ENCODE measurements around the gene MBNL2. TPM values are rescaled to one million over a fixed set of nuclear protein-coding genes. Genes with fewer than 3 reads are reported as not detected.
A peak's percentile ranks its signal among the peaks of the same experiment; 100 is the strongest.

MBNL2 gene
- total RNA-seq, 1 donor from 2014 or later: 31.4 TPM

DNA sequence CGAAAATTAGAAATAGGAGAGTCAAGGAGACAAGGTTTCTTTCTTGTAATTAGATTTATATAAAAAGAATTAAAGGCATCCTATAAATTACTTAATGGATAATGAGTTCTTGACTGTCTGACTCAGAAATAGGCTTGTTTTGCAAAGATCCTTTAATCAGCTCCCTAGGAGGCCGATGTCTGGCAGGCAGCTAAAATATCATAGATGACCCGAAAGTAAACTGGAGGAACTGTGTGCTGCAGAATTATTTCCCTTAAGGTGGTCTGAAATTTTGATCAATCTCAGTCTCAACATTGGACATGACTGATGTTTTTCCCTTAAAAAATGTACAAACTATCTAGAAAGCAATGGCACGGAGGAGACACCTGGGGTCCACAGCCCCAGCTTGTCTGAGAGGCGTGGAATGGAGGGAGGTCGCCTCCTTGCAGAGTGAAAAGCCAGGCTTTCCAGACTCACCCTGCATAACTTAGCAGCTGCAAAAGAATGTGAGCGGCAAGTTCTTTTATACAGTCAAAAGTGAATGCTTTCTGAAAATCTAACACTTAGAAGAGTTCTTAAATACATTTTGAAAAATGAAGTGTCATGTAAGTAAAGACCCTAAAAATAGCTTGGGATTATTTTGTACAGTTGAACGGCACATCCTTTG lies 44.8 kb downstream of the MBNL2 start:
- ATAC-seq: no peak
- DNase-seq (ENCODE audit: low spot score): no peak

DNA sequence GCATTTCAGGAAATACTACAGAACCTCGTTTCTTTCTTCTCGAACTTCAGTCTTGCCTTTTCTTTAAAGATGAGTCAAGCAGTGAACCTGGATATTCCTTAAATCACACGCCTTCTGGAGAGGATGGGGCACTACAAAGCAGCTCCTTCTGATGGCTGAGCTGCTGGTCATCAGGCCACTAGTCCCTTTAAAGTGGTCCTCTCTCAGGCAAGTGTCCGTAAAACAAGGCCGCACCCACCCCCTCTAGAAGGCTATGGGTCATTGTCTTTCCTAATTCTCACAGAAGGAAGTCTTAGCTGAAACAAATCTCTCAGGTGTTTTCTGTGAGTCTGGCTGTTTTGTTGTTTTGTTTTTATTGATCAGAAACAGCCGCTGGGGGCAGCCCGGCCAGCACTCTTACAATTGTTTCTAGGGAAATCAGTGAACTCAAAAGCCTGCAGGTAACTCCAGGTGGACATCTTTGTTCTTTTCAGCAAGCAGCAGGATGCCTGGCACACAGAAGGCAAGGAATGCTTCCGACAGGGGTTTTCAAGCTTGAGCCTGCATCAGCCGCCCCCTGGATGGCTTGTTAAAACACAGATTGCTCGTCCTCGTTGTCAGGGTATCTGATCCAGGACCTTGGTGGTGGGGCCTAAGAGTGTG lies 45.4 kb downstream of the MBNL2 start:
- ATAC-seq: no peak
- no peak for DNase-seq (ENCODE audit: low spot score)

DNA sequence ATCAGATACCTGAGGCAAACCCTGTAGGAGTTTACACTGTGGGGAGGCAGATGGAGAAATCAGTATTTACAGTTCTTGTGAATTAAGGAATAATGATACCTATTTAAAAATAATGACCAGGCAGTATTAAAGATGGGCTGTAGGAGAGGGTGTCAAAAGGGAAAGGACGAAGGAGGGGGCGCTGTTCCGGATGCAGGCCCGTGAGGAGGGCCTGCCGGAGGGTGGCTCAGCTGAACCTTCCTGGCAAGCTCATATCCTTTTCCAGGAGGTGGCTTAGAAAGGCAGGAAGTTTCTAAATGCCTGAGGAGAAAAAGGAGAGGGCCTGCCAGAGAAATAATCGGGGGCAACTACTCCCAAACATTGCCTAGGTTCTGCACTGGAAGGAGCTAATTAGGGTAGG lies 46.6 kb downstream of the MBNL2 start:
- DNase-seq (ENCODE audit: low spot score): no peak
- peak; percentile 46 for ATAC-seq

DNA sequence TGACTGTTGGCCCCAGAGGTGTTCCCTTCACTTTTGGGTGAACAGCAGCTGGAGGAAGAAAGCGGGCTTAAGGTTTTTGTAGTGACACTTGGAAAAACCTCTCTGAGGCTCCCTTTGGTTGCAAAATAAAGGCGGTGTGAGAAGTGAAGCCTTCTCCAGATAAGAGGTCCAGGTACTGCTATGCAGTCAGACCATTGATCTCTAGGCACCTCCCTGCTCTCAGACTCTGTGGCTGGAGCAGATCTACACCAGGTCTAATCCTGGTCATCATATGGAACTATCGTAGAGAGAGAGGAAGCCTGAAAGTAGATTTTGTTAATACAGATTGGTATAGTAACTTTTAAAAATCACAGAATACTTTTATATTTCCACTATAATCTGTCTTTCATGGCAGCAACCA lies 47.5 kb downstream of the MBNL2 start:
- DNase-seq (ENCODE audit: low spot score): no peak
- peak; percentile 17 for ATAC-seq

DNA sequence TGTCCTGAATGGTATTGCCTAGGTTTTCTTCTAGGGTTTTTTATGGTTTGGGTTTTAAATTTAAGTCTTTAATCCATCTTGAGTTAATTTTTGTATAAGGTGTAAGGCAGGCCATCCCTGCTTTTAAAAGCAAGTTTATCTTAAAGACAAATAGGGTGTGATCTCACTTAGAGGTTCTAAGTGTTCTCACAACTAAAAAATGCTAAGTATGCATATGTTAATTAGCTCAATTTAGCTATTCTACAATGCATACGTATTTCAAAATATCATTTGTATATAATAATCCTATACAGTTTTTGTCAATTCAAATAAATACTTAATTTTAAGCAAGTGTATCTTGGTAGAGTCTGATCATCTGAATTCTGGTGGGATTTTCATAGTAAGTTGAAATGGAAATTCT lies 50.4 kb downstream of the MBNL2 start:
- no peak for ATAC-seq
- DNase-seq (ENCODE audit: low spot score): no peak

DNA sequence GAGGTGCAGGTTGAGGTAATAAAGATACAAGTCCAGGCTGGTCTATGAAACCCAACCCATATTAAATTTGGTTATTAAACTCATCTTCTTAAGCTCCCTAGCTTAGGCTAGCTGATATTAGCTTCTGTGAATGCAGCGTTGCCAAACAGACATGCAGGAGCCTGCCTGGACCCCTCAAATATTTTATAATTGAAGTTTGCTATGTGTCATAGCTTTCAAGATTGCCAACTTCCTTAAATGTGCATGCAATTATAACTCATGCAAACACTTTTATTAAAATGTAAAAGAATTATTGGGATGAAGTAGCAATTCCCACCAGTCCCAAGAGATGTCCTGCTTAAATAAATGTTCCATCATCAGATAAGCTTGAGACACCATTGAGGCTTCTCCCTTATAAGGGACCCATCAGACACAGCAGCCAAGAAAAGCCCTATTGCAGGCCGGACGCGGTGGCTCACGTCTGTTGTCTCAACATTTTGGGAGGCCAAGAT lies 51.3 kb downstream of the MBNL2 start:
- no peak for ATAC-seq
- DNase-seq (ENCODE audit: low spot score): no peak

DNA sequence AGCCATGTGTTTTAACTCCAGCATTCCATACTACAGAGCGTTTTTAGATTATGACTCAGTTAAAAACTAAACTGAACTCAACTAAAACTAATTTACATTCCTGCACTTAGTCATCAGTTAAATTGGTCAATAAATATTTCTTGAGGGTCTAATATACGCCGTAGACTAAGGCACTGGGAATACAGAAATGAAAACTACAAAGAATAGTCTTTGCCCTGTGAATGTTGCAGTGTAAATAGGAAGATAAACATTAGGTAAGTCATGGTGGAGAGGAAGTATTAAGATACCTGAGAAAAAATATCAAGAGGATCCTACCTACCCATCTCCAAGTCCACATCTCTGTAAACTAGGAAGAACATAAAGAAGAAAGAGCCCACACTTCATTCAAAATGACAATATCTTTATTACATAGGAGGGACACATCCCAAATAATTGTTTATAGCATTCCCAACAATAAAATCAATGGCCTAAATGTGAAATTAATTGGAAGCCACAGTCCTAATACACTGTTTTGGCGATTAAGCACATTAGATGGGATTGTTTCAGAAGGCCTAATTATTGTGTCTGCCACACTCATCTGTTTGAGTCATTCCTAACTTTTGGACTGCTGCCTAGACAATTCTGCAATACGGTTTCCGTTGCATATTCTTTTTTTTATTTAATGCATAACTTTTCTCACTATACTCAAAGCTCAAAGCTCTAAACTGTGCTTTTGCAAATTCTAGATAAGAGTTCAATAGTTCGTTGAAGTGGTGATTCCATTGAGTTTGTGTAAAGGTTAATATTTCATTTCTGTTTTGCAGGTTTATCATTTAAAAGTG lies 52.9 kb downstream of the MBNL2 start:
- ATAC-seq (peak; percentile 57), DNase-seq (ENCODE audit: low spot score) (no peak)

DNA sequence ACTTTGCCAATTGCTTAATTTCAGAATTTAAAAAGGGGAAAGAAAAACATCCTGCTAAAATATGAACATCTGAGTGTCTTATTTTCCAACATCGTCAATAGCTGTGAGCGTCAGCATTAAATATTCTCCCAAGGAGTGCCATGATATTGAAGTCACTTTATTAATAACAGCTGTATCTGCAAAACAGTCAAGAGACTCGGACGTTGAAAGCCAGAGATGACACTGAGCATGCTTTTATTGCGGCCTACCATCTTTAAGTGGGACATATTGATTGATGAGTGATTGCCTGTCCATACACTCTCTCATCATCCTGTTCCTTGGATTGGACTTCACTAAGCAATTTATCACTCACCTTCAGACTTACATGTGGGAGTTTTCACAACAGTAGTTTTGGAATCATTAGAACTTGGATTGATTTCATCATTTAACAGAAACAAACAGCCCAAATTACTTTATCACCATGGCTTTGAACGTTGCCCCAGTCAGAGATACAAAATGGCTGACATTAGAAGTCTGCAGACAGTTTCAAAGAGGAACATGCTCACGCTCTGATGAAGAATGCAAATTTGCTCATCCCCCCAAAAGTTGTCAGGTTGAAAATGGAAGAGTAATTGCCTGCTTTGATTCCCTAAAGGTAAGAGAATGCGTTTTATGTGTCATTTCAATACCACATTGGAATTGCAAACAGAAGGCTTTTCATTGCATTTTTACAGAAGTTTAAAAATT lies 53.8 kb downstream of the MBNL2 start:
- ATAC-seq (peak; percentile 8), DNase-seq (ENCODE audit: low spot score) (no peak)

DNA sequence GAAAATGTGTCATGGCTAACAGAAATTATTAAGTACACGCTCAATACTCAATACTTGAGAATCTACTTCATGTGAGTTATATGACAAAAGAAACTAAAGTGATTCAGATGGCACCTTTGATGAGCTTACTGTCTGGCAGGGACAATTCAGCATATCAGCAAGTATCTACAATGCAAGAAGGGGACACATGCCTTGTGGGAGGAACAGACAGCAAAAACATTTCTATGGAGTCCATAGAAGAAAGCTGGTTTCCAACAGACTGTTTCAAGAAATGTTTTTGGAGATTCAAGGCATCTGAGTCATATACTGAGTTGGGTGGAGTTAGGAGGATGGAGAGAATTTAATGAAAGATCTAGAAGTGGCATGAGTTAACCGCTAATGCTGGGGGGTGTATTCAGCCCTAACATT lies 54.7 kb downstream of the MBNL2 start:
- no peak for DNase-seq (ENCODE audit: low spot score)
- no peak for ATAC-seq

DNA sequence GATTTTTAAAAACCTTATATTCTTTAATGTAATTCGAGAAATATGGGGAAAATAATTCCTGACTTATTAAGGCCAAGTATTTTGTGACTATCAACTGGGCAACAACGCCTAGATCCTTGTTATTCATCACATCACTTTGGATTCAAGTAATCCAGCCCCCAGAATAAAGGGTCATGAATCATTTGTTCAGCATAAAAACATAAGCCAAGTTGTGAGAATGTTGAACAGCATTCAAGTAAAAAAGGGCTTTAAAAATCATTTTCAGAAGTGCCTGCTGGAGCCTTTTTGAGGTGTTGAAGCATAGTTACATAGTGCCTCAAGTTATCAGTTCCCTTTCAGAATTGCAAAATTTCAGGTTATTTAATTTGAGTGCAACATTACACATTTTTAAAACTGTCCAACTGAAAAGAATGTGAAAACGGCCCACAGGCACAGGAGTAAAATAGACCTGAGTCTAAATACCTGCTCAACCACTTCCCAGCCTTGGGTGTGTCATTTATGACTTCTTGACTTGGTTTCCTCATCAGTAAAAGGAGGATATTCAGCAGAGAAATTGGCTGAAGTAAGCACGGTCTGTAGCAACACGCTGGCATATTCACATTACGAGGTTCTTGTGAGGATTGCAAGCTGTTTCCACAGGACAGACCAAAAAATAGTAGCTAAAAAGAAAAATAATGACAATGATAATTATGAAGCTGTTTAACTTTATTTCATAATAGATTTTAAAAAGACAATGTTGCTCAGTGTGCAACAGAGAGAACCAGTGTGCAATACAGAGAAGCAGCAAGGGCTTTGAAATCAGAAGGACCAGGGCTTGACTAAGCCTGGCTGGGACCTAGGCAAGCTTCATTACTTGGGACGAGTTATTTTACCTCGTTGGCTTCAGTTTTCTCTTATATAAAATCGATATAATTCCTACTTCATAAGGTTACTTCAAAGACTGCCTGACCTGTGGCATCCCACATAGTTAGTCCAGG lies 56.6 kb downstream of the MBNL2 start:
- ATAC-seq (peak; percentile 29), DNase-seq (ENCODE audit: low spot score) (no peak)

DNA sequence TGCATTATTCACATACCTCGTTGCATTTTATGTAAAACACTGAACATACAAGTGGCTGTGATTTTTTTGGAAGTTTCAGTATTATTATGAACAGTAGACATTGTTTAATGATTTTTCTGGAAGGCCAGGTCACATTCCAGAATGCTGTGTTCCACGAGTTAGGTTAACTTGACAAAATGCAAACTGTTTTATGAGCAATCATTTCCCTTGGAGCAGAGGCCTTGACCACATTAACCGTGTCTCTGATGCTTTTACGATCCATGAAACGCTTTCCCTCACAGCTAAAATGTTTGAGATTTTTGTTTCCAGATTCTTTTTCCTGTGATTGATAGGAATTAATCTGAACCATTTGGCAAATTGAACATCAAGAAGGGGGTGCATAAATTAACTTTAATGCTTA lies 57.8 kb downstream of the MBNL2 start:
- ATAC-seq: peak; percentile 30
- no peak for DNase-seq (ENCODE audit: low spot score)

DNA sequence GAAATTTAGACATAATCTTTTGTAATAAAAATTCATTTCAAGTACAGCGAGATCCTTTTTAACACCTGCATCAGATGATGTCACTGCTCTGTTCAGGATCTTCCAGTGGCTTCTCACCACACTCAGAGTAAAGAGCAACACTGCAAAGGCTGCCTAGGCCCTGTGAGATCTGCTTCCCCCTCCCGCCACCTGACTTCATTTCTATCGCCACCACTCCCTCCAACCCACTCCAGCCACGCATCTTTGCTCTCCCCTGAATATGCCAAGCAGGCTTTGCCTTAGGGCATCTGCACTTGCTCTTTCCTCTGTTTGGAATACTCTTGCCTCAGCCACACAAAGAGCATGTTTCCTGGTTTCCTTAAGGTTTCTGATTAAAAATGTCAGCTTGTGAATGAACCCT lies 58.3 kb downstream of the MBNL2 start:
- ATAC-seq: peak; percentile 8
- DNase-seq (ENCODE audit: low spot score): no peak

DNA sequence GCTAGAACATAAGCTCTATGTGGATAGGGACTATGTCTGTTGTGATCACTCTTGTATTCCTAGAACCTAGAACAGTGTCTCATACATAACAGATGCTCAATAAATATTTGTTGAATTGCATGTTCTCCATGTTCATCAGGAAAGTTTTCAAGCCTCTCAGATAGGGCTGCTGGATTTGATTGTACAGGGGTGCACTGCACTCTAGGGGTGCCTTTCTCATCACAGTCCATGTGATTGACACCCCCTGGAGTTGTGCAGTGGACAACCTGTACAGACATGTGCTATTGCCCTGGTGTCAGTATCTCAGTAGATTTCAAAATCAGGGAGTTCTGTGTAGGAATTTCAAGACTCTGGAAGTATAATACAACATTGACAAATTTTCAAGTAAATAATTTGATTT lies 58.9 kb downstream of the MBNL2 start:
- no peak for ATAC-seq
- no peak for DNase-seq (ENCODE audit: low spot score)

DNA sequence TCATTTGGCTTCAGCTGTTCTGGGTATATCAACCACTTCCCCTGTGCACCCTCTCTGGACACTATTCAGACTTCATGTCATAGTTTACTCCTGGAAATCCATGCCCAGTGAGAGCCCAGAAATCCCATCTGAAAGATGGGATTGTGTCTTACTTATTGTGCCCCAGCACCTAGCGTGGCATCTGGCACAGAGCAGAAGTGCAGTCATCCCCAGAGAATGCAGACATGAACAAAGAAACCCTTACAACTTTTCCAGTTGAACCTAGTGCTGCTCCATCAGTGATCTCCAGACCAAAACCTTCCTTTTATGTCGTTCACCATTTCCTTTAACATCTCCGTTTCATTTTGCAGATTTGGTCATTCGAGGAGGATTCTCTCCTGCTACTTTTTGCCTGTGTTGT lies 60.6 kb downstream of the MBNL2 start:
- ATAC-seq: no peak
- no peak for DNase-seq (ENCODE audit: low spot score)

DNA sequence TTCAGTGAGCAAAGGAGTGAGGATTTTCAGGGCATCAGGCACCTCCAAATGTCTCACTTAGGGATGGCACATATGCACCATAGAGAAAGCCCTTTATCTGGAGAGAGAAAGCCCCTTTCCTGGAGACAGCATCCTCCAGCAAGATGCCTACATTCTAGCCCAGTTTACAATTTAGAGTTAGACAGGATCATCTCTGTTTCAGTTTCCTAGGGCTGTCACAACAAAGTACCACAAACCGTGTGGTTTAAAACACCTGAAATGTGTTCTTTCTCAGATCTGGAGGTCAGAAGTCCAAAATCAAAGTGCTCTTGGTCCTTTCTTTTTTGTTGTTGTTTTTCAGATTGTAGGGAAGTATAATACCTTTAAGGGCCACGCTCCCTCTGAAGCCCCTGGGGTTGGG lies 61.8 kb downstream of the MBNL2 start:
- DNase-seq (ENCODE audit: low spot score): no peak
- no peak for ATAC-seq

DNA sequence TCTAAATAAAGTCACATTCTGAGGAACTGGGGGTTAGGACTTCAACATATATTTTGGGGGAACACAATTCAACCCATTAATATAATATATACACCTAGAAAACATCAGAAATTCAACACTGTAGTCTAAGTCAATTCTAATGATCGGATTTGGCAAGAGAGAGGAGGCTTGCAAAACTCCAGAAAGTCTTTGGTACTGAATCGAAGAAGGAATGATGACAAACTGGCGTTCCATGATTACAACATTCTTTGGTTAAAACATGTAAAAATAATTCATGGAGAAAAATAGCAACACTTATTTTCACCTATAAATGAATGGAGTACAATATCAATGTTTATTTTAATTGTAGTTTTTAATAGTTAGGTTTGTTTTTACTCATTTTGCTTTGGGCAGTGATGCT lies 62.4 kb downstream of the MBNL2 start:
- DNase-seq (ENCODE audit: low spot score) (no peak), ATAC-seq (peak; percentile 20)

DNA sequence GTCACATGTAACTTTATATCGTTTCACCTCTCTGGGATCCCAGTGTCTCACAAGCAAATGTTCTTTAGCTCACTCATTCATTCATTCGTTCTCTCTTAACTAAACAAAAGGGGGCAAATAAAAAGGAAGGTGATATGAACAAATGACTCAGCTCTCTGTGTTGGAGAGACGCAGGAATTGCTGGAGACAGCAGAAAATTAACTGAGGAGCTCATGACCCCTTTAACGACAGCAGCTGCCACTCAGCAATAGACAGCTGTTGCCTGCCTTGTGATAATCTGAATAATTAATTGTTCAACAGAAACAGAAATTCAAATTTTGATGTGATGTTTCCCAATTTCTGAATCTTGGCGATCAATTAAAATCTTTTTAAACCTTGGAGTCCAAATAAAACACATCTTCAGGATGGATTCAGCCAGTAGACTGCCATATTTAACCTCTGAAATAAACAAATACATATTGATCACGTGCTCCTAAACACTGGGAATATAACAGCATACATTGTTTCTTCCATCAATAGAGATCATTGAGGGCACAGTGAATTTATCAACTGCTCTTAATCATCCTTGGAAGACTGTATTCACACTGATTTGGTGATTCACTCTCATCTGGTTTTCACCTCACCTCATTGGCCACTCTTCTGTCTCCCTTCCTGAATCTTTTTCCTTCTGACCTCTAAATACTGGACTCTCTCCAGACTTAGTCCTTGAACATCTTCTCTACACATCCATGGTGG lies 63.3 kb downstream of the MBNL2 start:
- DNase-seq (ENCODE audit: low spot score): no peak

DNA sequence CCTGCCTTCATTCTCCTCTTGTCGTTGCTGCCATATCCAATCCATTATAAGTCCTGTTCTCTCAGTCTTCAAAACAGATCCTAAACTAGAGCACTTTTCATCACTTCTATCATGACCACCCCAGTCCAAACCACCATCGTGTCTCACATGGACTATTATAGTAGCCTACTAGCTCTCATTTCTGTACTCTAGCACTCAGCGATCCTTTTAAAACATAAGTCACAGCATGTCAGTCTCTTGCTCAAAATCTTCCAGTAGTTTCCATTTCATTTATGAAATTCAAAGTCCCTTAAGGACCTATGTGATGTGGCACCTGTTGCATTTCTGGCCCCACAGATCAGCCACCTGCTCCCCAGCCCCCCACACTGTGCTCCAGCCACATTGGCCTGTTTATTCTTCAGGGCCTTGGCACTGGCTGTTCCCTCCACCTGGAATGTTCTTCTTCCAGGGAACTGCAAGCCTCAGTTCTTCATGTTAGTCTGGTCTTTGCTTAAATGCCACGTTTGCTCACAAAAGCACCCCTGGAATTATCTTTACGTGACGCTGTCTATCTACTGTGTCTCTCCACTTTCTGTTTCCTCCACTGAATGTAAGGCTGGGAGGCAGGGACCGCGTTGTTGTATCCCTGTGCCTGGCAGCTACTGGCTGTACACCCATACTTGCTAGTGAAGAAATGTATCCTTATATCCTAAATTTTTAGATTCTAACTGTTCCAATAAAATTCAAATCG lies 64.3 kb downstream of the MBNL2 start:
- no peak for DNase-seq (ENCODE audit: low spot score)
- peak; percentile 15 for ATAC-seq

More for the DNA sequence above, 63.3 kb downstream of the MBNL2 start:
- no peak for ATAC-seq

DNA sequence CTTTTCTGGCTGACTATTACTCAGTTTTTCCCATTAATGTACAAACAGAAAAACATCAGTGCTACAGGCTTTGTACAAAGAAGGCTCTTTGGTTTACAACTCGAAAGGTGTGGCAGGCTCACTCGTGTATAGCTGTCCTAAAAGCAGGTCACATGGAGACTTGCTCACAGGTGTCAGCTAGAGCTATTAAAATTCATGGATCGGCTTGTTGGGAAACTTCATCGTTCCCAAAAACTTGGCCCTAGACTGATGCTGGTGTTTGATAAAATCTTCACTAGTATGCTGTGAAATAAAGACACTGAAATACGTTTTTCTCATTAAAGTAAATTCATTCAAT lies 64.9 kb downstream of the MBNL2 start:
- no peak for DNase-seq (ENCODE audit: low spot score)
- no peak for ATAC-seq
